OCI-LY1 (cell line): ENCODE data around the gene TRAK1.

Experiments
- H2AFZ ChIP-seq: fragments of 200-600 bp; sonication (generic), shearing (Covaris generic); 2 replicates; pipeline ENCODE4 v1.6.0; 2014; ENCODE audit warnings: antibody characterized with exemption, mild to moderate bottlenecking, low read length
- H3F3A ChIP-seq: fragments of 200-600 bp; sonication (generic), shearing (Covaris generic); 2 replicates; pipeline ENCODE4 v1.6.0; 2014; ENCODE audit warnings: mild to moderate bottlenecking, antibody characterized with exemption, low read length, moderate library complexity; ENCODE audit not compliant: insufficient read depth
- H3K27ac ChIP-seq: fragments of 200-600 bp; sonication (generic); 2 replicates; pipeline ENCODE4 v1.5.1; 2014; ENCODE audit warnings: low read length, mixed run types, mild to moderate bottlenecking, low read depth; ENCODE audit not compliant: poor library complexity, severe bottlenecking
- H3K27me3 ChIP-seq: fragments of 200-600 bp; sonication (generic); 2 replicates; pipeline ENCODE4 v1.6.0; 2014; ENCODE audit warnings: antibody characterized with exemption, mild to moderate bottlenecking, low read length, moderate library complexity; ENCODE audit not compliant: insufficient read depth
- H3K36me3 ChIP-seq: fragments of 200-600 bp; sonication (generic); 2 replicates; pipeline ENCODE4 v1.6.1; 2014; ENCODE audit warnings: mild to moderate bottlenecking, antibody characterized with exemption, low read length, moderate library complexity, mixed read lengths; ENCODE audit not compliant: insufficient read depth
- H3K4me1 ChIP-seq: fragments of 200-600 bp; sonication (generic); 2 replicates; pipeline ENCODE4 v1.5.1; 2014; ENCODE audit warnings: mild to moderate bottlenecking, low read length, moderate library complexity; ENCODE audit not compliant: insufficient read depth, severe bottlenecking
- H3K4me2 ChIP-seq: fragments of 200-600 bp; sonication (generic), shearing (Covaris generic); 2 replicates; pipeline ENCODE4 v1.6.1; 2014; ENCODE audit warnings: low read length
- H3K4me3 ChIP-seq: fragments of 200-600 bp; sonication (generic); 2 replicates; pipeline ENCODE4 v1.5.1; 2014; ENCODE audit warnings: low read length, low read depth, mild to moderate bottlenecking, mixed read lengths; ENCODE audit not compliant: poor library complexity, severe bottlenecking
- H3K79me2 ChIP-seq: fragments of 200-600 bp; shearing (Covaris generic); 2 replicates; pipeline ENCODE4 v1.6.1; 2016; ENCODE audit warnings: mixed run types, low read length, mixed read lengths; ENCODE audit not compliant: insufficient read depth
- H3K9ac ChIP-seq: fragments of 200-600 bp; sonication (generic), shearing (Covaris generic); 2 replicates; pipeline ENCODE4 v1.6.1; 2014; ENCODE audit warnings: mild to moderate bottlenecking, low read length, mixed read lengths
- H3K9me2 ChIP-seq: fragments of 200-600 bp; sonication (generic), shearing (Covaris generic); 2 replicates; pipeline ENCODE4 v1.6.1; 2014; ENCODE audit warnings: low read depth, mild to moderate bottlenecking, low read length, mixed read lengths
- H3K9me3 ChIP-seq: fragments of 200-600 bp; shearing (Covaris generic); 2 replicates; pipeline ENCODE4 v1.6.1; 2014; ENCODE audit warnings: low read length, mixed read lengths
- H4K20me1 ChIP-seq: fragments of 200-600 bp; sonication (generic), shearing (Covaris generic); 2 replicates; pipeline ENCODE4 v1.6.0; 2016; ENCODE audit warnings: mild to moderate bottlenecking, low read length; ENCODE audit not compliant: insufficient read depth
- CTCF ChIP-seq: fragments of 200-600 bp; sonication (generic), shearing (Covaris generic); IDR thresholded peaks from 2 replicates; pipeline ENCODE4 v1.5.1; 2017; ENCODE audit warnings: mild to moderate bottlenecking, antibody characterized with exemption, low read length, moderate library complexity, mixed read lengths
- EZH2 ChIP-seq: fragments of 200-600 bp; sonication (generic), shearing (Covaris generic); IDR thresholded peaks from 2 replicates; pipeline ENCODE4 v1.8.0; 2017; ENCODE audit warnings: borderline replicate concordance, mixed run types, mild to moderate bottlenecking, antibody characterized with exemption, low read length, moderate library complexity, mixed read lengths

The TRAK1 gene

GRCh38 chr3:42099020-42099765 is 8.0 kb downstream of the TRAK1 start:
- Histone ChIP-seq H3K27ac (peak overlapping the region; percentile 28), H4K20me1 (no peaks in the 10 kb centered on the region), H3K4me3 (no peak overlapping the region), H3K79me2 (no peaks in the 10 kb centered on the region), H3K4me2 (no peak overlapping the region; the same call in 1 of the 2 replicates), H2AFZ (no peak overlapping the region), H3K9me3 (no peaks in the 10 kb centered on the region), H3K4me1 (peaks cover 24% of the 10 kb centered on the region), H3K9me2 (no peaks in the 10 kb centered on the region), H3F3A (no peaks in the 10 kb centered on the region), H3K27me3 (no peaks in the 10 kb centered on the region), H3K36me3 (peaks cover 52% of the 10 kb centered on the region), H3K9ac (no peak overlapping the region)
- TF ChIP-seq EZH2 (no peak), CTCF (no peak)

- TF ChIP-seq CTCF = no peak
- no peak for TF ChIP-seq EZH2
- Histone ChIP-seq H3K4me2 (no peak overlapping the region), H3K9me3 (no peaks in the 10 kb centered on the region), H3K4me1 (peaks cover 24% of the 10 kb centered on the region), H3K27me3 (no peaks in the 10 kb centered on the region), H3K36me3 (peaks cover 47% of the 10 kb centered on the region), H2AFZ (no peak overlapping the region), H3K27ac (no peak overlapping the region), H3K9ac (no peak overlapping the region), H3K4me3 (no peak overlapping the region), H3F3A (no peaks in the 10 kb centered on the region), H3K9me2 (no peaks in the 10 kb centered on the region), H3K79me2 (no peaks in the 10 kb centered on the region), H4K20me1 (no peaks in the 10 kb centered on the region)
Observed at GRCh38 chr3:42101048-42101447, 9.9 kb downstream of the TRAK1 start.

- Histone ChIP-seq H3K27ac (no peak overlapping the region), H3K9me3 (no peaks in the 10 kb centered on the region), H3K36me3 (peaks cover 45% of the 10 kb centered on the region), H3K4me3 (no peak overlapping the region), H3F3A (no peaks in the 10 kb centered on the region), H4K20me1 (no peaks in the 10 kb centered on the region), H3K4me1 (peaks cover 24% of the 10 kb centered on the region), H3K27me3 (no peaks in the 10 kb centered on the region), H3K9me2 (no peaks in the 10 kb centered on the region), H2AFZ (no peak overlapping the region), H3K4me2 (no peak overlapping the region), H3K9ac (no peak overlapping the region), H3K79me2 (no peaks in the 10 kb centered on the region)
- no peak for TF ChIP-seq CTCF
- no peak for TF ChIP-seq EZH2
Observed at GRCh38 chr3:42101481-42101880, 10.3 kb downstream of the TRAK1 start.
